ENCODE measurements around the gene PPFIBP2. TPM values are rescaled to one million over a fixed set of nuclear protein-coding genes. Genes with fewer than 3 reads are reported as not detected.

Gene PPFIBP2
- total and polyA plus RNA-seq, 10 of the 15 experiments (the other 5 are each of a cell fraction or from before 2014, with no cell fraction given): 17.3 to 56.3 (median 39.2) TPM

GRCh38 chr11:7531011-7531410 is 17.2 kb downstream of the PPFIBP2 start (continued):
- no peak for TF ChIP-seq JUNB (IDR thresholded peaks at IDR 0.05)
- peak; percentile 47; the same call in 1 of the 2 replicates for TF ChIP-seq BCL11A (IDR thresholded peaks at IDR 0.05; ENCODE audit: low read depth, low read length)
- TF ChIP-seq RUNX3 (IDR thresholded peaks at IDR 0.05; ENCODE audit: low read length): peak; percentile 77
- TF ChIP-seq NR2F1 (conservative IDR thresholded peaks at IDR 0.05): peak; percentile 90
- TF ChIP-seq IKZF1 (conservative IDR thresholded peaks at IDR 0.05): peak; percentile 60
- TF ChIP-seq POU2F2 (IDR thresholded peaks at IDR 0.05; ENCODE audit: borderline replicate concordance, low read depth, low read length): 0 out of 3 replicates have a peak, but pooled peaks have one; percentile 41
- TF ChIP-seq PBX3 (IDR thresholded peaks at IDR 0.05; ENCODE audit: insufficient replicate concordance, low read depth, low read length): peak; percentile 20
- TF ChIP-seq IKZF2 (IDR thresholded peaks at IDR 0.05): peak; percentile 62 to 63
- TF ChIP-seq GATAD2B (conservative IDR thresholded peaks at IDR 0.05; ENCODE audit: low read depth): no peak
- TF ChIP-seq SPI1 (IDR thresholded peaks at IDR 0.05; ENCODE audit: borderline replicate concordance, insufficient read depth, low read depth, low read length): peak; percentile 83
- peak; percentile 68; the same call in 1 of the 2 replicates for TF ChIP-seq EED (IDR thresholded peaks at IDR 0.05; ENCODE audit: low read depth)
- TF ChIP-seq ZNF24 (IDR thresholded peaks at IDR 0.05): no peak
- no peak for TF ChIP-seq KAT2A (conservative IDR thresholded peaks at IDR 0.05; ENCODE audit: control insufficient read depth, low read depth, low read length)
- no peak for TF ChIP-seq TCF7 (IDR thresholded peaks at IDR 0.05; ENCODE audit: borderline replicate concordance)
- TF ChIP-seq PKNOX1 (IDR thresholded peaks at IDR 0.05): 0 out of 2 replicates have a peak, but pooled peaks have one; percentile 25

Data from GM12878 (cell line).